Mesodermal cell (in vitro differentiated cells): ENCODE results near the gene CHD3. TPM values are rescaled to one million over a fixed set of nuclear protein-coding genes. Genes with fewer than 3 reads are reported as not detected.

Experiments
- H3K27ac ChIP-seq: 2 replicates; pipeline ENCODE4 v1.7.0; 2013; ENCODE audit warnings: mild to moderate bottlenecking, low read depth, low read length, moderate library complexity; ENCODE audit not compliant: severe bottlenecking
- H3K36me3 ChIP-seq: 2 replicates; pipeline ENCODE4 v1.7.1; 2013; ENCODE audit warnings: mild to moderate bottlenecking, low read length, moderate library complexity; ENCODE audit not compliant: control insufficient read depth, insufficient read depth
- H3K4me1 ChIP-seq: one replicate; pipeline ENCODE4 v1.7.1; 2013; ENCODE audit warnings: mild to moderate bottlenecking, low read length; ENCODE audit not compliant: insufficient read depth, control insufficient read depth, poor library complexity, severe bottlenecking
- H3K4me3 ChIP-seq: 2 replicates; pipeline ENCODE4 v1.7.0; 2013; ENCODE audit warnings: low read length, control low read depth, mild to moderate bottlenecking; ENCODE audit not compliant: insufficient read depth, poor library complexity, severe bottlenecking; ENCODE audit errors: extremely low read depth
- H3K9me3 ChIP-seq: 2 replicates; pipeline ENCODE4 v1.7.1; 2013; ENCODE audit warnings: mild to moderate bottlenecking, low read length, moderate library complexity; ENCODE audit not compliant: control insufficient read depth
- WGBS, 2 experiments: methylation state at CpG; one replicate each; pipeline ENCODE4 v1.1.5; 2013; ENCODE audit warnings: missing lambda C conversion rate in 2 of 2; ENCODE audit not compliant: insufficient coverage in 2 of 2; 5-methylcytosine and 5-hydroxymethylcytosine counted together
- polyA plus RNA-seq, 2 experiments: library from polyadenylated mRNA; stranded (reverse); fragments of 50-300 nt; gene quantifications; one replicate each; pipeline ENCODE4 v1.2.3, GENCODE V29; 2013

CHD3 gene
- polyA plus RNA-seq (2013, experiment 1 of 2) = 57.2 TPM
- 54.5 TPM for polyA plus RNA-seq (2013, experiment 2 of 2)

- Histone ChIP-seq H3K27ac (peak within 1 kb of the TSS; percentile 92), H3K4me3 (peak within 1 kb of the TSS; percentile 68), H3K4me1 (peaks cover 32% of the 10 kb centered on the region), H3K36me3 (peaks cover 28% of the 10 kb centered on the region), H3K9me3 (no peaks in the 10 kb centered on the region)
- 73 to 76% methylated on average over 14 of the region's 18 CpGs for WGBS, 2 experiments
Observed at GRCh38 chr17:7888184-7888920, at the start of gene CHD3. CHD3 (plus strand) TSS chr17:7888789; CDS start chr17:7889001, 212 bp downstream.

GRCh38 chr17:7839190-7839875 lies 49.3 kb upstream of the CHD3 start:
- peak overlapping the region; percentile 33 for H3K4me3 ChIP-seq
- H3K9me3 ChIP-seq = no peaks in the 10 kb centered on the region
- peak overlapping the region; percentile 92 for H3K27ac ChIP-seq

DNA sequence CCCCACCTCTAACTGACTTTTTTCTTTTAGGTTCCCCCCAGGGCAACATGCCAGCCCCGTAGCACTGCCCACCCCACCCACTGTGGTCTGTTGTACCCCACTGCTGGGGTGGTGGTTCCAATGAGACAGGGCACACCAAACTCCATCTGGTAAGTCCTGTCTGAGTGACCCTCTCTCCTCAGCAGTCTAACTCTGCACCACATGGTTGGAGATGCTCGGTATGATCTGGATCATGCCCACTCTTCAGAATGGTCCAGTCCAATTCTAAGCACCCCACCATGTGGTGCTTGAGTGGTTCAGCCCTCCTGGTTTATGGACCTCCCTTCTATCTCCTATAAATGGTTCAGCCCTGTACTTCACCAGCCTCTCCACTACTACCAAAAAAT lies 48.7 kb upstream of the CHD3 start:
- Histone ChIP-seq H3K9me3 (no peaks in the 10 kb centered on the region), H3K27ac (peak overlapping the region; percentile 98), H3K4me1 (peaks cover 30% of the 10 kb centered on the region), H3K36me3 (peaks cover 13% of the 10 kb centered on the region), H3K4me3 (no peak overlapping the region)
- WGBS, 2 experiments = 75 to 80% methylated on average over 1 of the region's 2 CpGs

More at GRCh38 chr17:7839190-7839875, 49.3 kb upstream of the CHD3 start:
- Histone ChIP-seq H3K36me3 (peaks cover 12% of the 10 kb centered on the region), H3K4me1 (peaks cover 31% of the 10 kb centered on the region)
- 80 to 92% methylated on average over 2 to 5 of the region's 6 CpGs for WGBS, 2 experiments

- Histone ChIP-seq H3K4me3 (no peak overlapping the region), H3K27ac (peak overlapping the region; percentile 98), H3K4me1 (peaks cover 30% of the 10 kb centered on the region), H3K9me3 (no peaks in the 10 kb centered on the region), H3K36me3 (peaks cover 19% of the 10 kb centered on the region)
- WGBS, 2 experiments = no CpG with 5 or more reads among the region's 1 CpG
Observed at GRCh38 chr17:7840441-7840840, 48.1 kb upstream of the CHD3 start.

DNA sequence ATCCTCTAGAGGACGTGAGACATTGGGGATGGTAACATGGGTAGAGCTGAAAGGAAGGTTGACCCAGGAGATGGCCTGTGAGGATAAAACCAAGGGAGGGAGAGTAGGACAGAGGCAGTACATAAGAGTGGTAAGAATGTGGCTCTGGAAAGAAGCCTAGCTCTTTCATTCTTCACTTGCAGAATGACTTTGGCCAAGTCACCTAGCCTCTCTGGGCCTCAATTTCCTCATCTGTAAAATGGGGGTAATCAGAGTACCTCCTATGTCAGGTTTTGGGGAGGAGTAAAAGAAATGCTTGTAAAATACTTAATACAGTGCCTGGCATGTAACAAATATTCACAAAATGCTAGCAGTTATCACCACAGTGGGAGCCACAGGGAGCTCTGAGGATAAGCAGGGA lies 47.7 kb upstream of the CHD3 start:
- H3K4me1 ChIP-seq = peaks cover 30% of the 10 kb centered on the region
- H3K27ac ChIP-seq = peak overlapping the region; percentile 98
- H3K36me3 ChIP-seq = peaks cover 23% of the 10 kb centered on the region
- WGBS, 2 experiments = 60% methylated on average over 1 of the region's 1 CpG; no CpG with 5 or more reads in 1 of the 2 experiments
- no peaks in the 10 kb centered on the region for H3K9me3 ChIP-seq
- peak overlapping the region; percentile 75 for H3K4me3 ChIP-seq

DNA sequence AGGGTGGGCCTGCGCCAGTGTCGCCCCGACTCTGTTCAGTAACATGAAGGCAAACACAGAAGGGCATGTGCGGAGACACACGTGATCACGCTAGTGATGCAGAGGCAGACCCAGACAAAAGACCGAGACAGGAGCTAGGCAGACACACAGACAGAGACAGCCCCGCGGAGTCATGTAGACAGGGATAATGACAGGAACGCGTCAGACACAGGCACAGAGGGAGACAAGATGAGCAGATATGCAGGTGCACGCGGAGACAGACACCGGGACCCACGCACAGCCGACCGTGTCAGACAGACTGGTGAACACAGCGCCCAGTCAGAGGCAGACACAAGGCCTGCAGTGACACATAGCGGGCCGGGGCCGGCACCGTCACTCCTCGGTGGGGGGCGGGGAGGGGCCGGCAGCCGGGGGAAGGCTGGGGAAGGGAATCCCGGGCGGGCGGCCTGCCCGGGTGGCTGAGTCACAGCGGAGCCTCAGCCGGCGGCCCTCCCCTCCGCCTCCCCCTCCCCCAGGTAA lies 47.1 kb upstream of the CHD3 start:
- Histone ChIP-seq H3K4me3 (peak overlapping the region; percentile 75), H3K4me1 (peaks cover 30% of the 10 kb centered on the region)
- WGBS, 2 experiments = 4 to 6% methylated on average over 17 to 26 of the region's 34 CpGs

GRCh38 chr17:7841915-7842379 lies 46.6 kb upstream of the CHD3 start:
- no peaks in the 10 kb centered on the region for H3K9me3 ChIP-seq
- H3K36me3 ChIP-seq = peaks cover 34% of the 10 kb centered on the region
- peak overlapping the region; percentile 75 for H3K4me3 ChIP-seq
- 0 to 1% methylated on average over 22 to 24 of the region's 46 CpGs for WGBS, 2 experiments
- H3K4me1 ChIP-seq = peaks cover 30% of the 10 kb centered on the region
- peak overlapping the region; percentile 98 for H3K27ac ChIP-seq

More for the DNA sequence above, 47.1 kb upstream of the CHD3 start:
- peak overlapping the region; percentile 98 for H3K27ac ChIP-seq
- no peaks in the 10 kb centered on the region for H3K9me3 ChIP-seq
- H3K36me3 ChIP-seq = peaks cover 29% of the 10 kb centered on the region

- Histone ChIP-seq H3K36me3 (peaks cover 40% of the 10 kb centered on the region), H3K9me3 (no peaks in the 10 kb centered on the region), H3K4me3 (peak overlapping the region; percentile 75), H3K4me1 (peaks cover 27% of the 10 kb centered on the region), H3K27ac (peak overlapping the region; percentile 98)
- WGBS, 2 experiments = 0 to 1% methylated on average over 17 to 28 of the region's 47 CpGs
Observed at GRCh38 chr17:7842380-7843256, 46.0 kb upstream of the CHD3 start.

- WGBS, 2 experiments = 0% methylated on average over 14 to 17 of the region's 17 CpGs
- peak overlapping the region; percentile 98 for H3K27ac ChIP-seq
Observed at GRCh38 chr17:7843257-7843535, 45.4 kb upstream of the CHD3 start.

More at GRCh38 chr17:7843257-7843535, 45.4 kb upstream of the CHD3 start:
- Histone ChIP-seq H3K36me3 (peaks cover 46% of the 10 kb centered on the region), H3K4me3 (peak overlapping the region; percentile 75), H3K4me1 (peaks cover 24% of the 10 kb centered on the region), H3K9me3 (no peaks in the 10 kb centered on the region)
